Occipital lobe (tissue), 1 donor: Measurements from ENCODE around the gene POPDC3. TPM values are rescaled to one million over a fixed set of nuclear protein-coding genes. Genes with fewer than 3 reads are reported as not detected.

Experiments
- total RNA-seq: library from RNA; depleted of rRNA; stranded (reverse); fragments of >200 nt; gene quantifications from one replicate; pipeline ENCODE4 v1.2.3, GENCODE V29; 2014

Gene POPDC3
- total RNA-seq, 1 donor from 2014 or later, result not detected

Other genes with a start within 250 kb of the POPDC3 start
- 0.16 TPM for gene LIN28B, start 222.9 kb downstream of the POPDC3 start, total RNA-seq
- gene PREP, start 223.1 kb upstream of the POPDC3 start, total RNA-seq, result 25.7 TPM